Measurements from ENCODE around the gene TUBA4B. TPM values are rescaled to one million over a fixed set of nuclear protein-coding genes. Genes with fewer than 3 reads are reported as not detected.

Gene TUBA4B
- total RNA-seq, 3 donors from 2014 or later (not counting 1 experiment from before 2014, with no cell fraction given), result not detected

GRCh38 chr2:219291394-219291793 lies 38.4 kb downstream of the TUBA4B start:
- Mint-ChIP-seq H3K4me3 (no peak overlapping the region), H3K27me3 (ENCODE audit: low read depth in 2 of 2) (peaks cover 0 to under 1% of the 10 kb centered on the region in 2 donors), H3K27ac (peak overlapping the region in 1 of 2 donors; percentile 31), H3K4me1 (peaks cover 6 to 17% of the 10 kb centered on the region in 2 donors), H3K36me3 (no peaks in the 10 kb centered on the region), H3K9me3 (no peaks in the 10 kb centered on the region)
- intact Hi-C loops (cut with micrococcal nuclease), result no loop called here
- H3K4me3 ChIP-seq (ENCODE audit: low read length), result no peak overlapping the region
- H3K36me3 ChIP-seq (ENCODE audit: control insufficient read depth, insufficient read depth, low read length), result peaks cover 5% of the 10 kb centered on the region
- no peaks in the 10 kb centered on the region for H3K9me3 ChIP-seq (ENCODE audit: control insufficient read depth, insufficient read depth, low read length)
- peaks cover 10% of the 10 kb centered on the region for H3K4me1 ChIP-seq (ENCODE audit: control insufficient read depth, insufficient read depth, low read length)
- no peaks in the 10 kb centered on the region for H3K27me3 ChIP-seq (ENCODE audit: control insufficient read depth, insufficient read depth, low read length)
- ATAC-seq (no peak), DNase-seq (no peak)
- H3K27ac ChIP-seq (ENCODE audit: low read length), result no peak overlapping the region
- TF ChIP-seq, protein P1, sequence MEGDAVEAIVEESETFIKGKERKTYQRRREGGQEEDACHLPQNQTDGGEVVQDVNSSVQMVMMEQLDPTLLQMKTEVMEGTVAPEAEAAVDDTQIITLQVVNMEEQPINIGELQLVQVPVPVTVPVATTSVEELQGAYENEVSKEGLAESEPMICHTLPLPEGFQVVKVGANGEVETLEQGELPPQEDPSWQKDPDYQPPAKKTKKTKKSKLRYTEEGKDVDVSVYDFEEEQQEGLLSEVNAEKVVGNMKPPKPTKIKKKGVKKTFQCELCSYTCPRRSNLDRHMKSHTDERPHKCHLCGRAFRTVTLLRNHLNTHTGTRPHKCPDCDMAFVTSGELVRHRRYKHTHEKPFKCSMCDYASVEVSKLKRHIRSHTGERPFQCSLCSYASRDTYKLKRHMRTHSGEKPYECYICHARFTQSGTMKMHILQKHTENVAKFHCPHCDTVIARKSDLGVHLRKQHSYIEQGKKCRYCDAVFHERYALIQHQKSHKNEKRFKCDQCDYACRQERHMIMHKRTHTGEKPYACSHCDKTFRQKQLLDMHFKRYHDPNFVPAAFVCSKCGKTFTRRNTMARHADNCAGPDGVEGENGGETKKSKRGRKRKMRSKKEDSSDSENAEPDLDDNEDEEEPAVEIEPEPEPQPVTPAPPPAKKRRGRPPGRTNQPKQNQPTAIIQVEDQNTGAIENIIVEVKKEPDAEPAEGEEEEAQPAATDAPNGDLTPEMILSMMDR (IDR thresholded peaks at IDR 0.05), result no peak
- WGBS (ENCODE audit: insufficient coverage), result 100% methylated on average over 2 of the region's 7 CpGs

DNA sequence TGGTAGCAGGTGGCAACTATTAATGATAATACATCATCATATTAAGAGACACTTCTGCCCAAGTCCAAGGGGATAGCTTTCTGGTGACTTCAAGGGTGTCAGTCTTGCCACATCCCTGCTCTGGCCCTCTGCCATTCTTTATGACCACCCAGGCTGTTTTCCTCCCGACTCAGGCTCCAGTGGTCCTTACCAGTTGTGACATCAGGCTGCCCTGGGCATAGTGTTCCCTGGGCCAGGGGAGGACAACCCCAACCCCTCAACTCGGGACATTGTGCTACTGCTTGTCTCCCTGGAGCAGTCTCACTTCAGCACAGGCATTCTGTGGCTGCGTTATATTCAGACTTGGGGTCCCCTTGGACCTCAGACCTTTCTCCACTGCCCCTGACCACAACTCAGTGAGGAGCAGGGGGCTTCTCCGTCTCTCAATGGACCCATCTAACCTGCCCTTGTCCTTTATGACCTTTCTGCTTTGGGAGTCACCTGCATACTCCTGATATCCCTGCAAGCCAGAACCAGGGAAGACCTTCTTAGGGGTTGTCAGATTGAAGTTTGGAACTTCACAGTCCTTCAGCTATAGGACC lies 39.0 kb downstream of the TUBA4B start:
- Mint-ChIP-seq H3K9me3 (no peaks in the 10 kb centered on the region), H3K27ac (no peak overlapping the region), H3K4me3 (no peak overlapping the region), H3K36me3 (no peaks in the 10 kb centered on the region), H3K27me3 (ENCODE audit: low read depth in 2 of 2) (peaks cover 0 to 2% of the 10 kb centered on the region in 2 donors), H3K4me1 (peaks cover 6 to 17% of the 10 kb centered on the region in 2 donors)
- Histone ChIP-seq H3K27ac (ENCODE audit: low read length) (no peak overlapping the region), H3K4me3 (ENCODE audit: low read length) (no peak overlapping the region), H3K36me3 (ENCODE audit: control insufficient read depth, insufficient read depth, low read length) (no peaks in the 10 kb centered on the region), H3K27me3 (ENCODE audit: control insufficient read depth, insufficient read depth, low read length) (no peaks in the 10 kb centered on the region), H3K4me1 (ENCODE audit: control insufficient read depth, insufficient read depth, low read length) (peaks cover 10% of the 10 kb centered on the region), H3K9me3 (ENCODE audit: control insufficient read depth, insufficient read depth, low read length) (no peaks in the 10 kb centered on the region)
- TF ChIP-seq, protein P1 (IDR thresholded peaks at IDR 0.05), result no peak
- intact Hi-C loops (cut with micrococcal nuclease), result no loop called here
- no peak for ATAC-seq
- DNase-seq, result no peak
- WGBS (ENCODE audit: insufficient coverage), result 83% methylated on average over 4 of the region's 4 CpGs

DNA sequence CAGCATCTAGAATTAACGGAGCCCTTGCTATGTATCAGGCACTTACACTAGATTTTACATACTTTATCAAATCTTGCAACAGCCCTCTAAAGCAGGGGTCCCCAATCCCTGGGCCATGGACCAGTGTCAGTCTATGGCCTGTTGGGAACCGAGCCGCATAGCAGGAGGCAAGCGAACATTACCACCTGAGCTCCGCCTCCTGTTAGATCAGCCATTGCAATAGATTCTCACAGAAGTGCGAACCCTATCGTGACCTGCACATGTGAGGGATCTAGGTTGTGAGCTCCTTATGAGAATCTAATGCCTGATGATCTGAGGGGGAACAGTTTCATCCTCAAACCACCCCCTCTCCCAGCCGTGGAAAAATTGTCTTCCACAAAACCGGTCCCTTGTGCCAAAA lies 39.6 kb downstream of the TUBA4B start:
- Histone ChIP-seq H3K4me1 (ENCODE audit: control insufficient read depth, insufficient read depth, low read length) (peaks cover 10% of the 10 kb centered on the region), H3K9me3 (ENCODE audit: control insufficient read depth, insufficient read depth, low read length) (no peaks in the 10 kb centered on the region), H3K4me3 (ENCODE audit: low read length) (no peak overlapping the region), H3K36me3 (ENCODE audit: control insufficient read depth, insufficient read depth, low read length) (no peaks in the 10 kb centered on the region), H3K27me3 (ENCODE audit: control insufficient read depth, insufficient read depth, low read length) (no peaks in the 10 kb centered on the region), H3K27ac (ENCODE audit: low read length) (no peak overlapping the region)
- no peak for DNase-seq
- intact Hi-C loops (cut with micrococcal nuclease), result no loop called here
- no peak overlapping the region for H3K4me3 Mint-ChIP-seq
- H3K27me3 Mint-ChIP-seq (ENCODE audit: low read depth in 2 of 2), result peaks cover 0 to 2% of the 10 kb centered on the region in 2 donors
- no peaks in the 10 kb centered on the region for H3K36me3 Mint-ChIP-seq
- ATAC-seq, result no peak
- WGBS (ENCODE audit: insufficient coverage), result 95% methylated on average over 8 of the region's 9 CpGs
- no peaks in the 10 kb centered on the region for H3K9me3 Mint-ChIP-seq
- H3K4me1 Mint-ChIP-seq, result peaks cover 6 to 17% of the 10 kb centered on the region in 2 donors
- TF ChIP-seq, protein P1 (IDR thresholded peaks at IDR 0.05), result no peak
- no peak overlapping the region for H3K27ac Mint-ChIP-seq

DNA sequence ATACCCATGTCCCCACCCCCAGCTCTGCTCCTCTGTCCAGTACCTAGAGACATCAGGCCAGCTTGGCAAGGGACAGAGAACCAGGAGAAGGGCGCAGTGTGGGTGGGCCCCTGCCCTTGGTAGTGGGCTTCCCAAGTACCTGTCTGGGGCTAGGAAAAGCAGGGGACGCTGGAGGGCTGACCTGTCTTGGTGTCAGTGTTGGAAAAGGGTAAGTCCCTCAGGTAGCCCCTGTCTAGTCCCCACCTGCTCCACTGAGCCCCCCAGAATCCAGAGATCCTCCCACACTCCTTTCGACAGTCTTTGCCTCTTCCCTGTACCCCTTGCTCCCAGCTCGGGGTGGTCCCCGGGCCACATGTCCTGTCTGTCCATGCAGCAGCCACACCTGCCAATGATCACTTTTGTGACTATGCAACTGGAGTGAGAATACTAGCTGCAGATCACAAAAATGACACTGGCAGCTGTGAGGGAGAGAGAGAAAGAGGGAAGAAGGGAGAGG lies 40.7 kb downstream of the TUBA4B start:
- peak overlapping the region; percentile 78 to 80 for H3K27ac Mint-ChIP-seq
- H3K36me3 ChIP-seq (ENCODE audit: control insufficient read depth, insufficient read depth, low read length), result no peaks in the 10 kb centered on the region
- H3K27me3 ChIP-seq (ENCODE audit: control insufficient read depth, insufficient read depth, low read length), result no peaks in the 10 kb centered on the region
- no peak overlapping the region for H3K27ac ChIP-seq (ENCODE audit: low read length)
- peak in 1 of 2 donors; percentile 13 for DNase-seq
- H3K4me1 ChIP-seq (ENCODE audit: control insufficient read depth, insufficient read depth, low read length), result peaks cover 11% of the 10 kb centered on the region
- WGBS (ENCODE audit: insufficient coverage), result 91% methylated on average over 5 of the region's 5 CpGs
- H3K9me3 Mint-ChIP-seq, result no peaks in the 10 kb centered on the region
- H3K27me3 Mint-ChIP-seq (ENCODE audit: low read depth in 2 of 2), result peaks cover 0 to 2% of the 10 kb centered on the region in 2 donors
- H3K9me3 ChIP-seq (ENCODE audit: control insufficient read depth, insufficient read depth, low read length), result no peaks in the 10 kb centered on the region
- no peak for ATAC-seq
- H3K4me1 Mint-ChIP-seq, result peaks cover 6 to 17% of the 10 kb centered on the region in 2 donors
- H3K4me3 Mint-ChIP-seq, result peak overlapping the region; percentile 73
- intact Hi-C loops (cut with micrococcal nuclease), result no loop called here
- no peaks in the 10 kb centered on the region for H3K36me3 Mint-ChIP-seq
- TF ChIP-seq, protein P1 (IDR thresholded peaks at IDR 0.05), result no peak
- H3K4me3 ChIP-seq (ENCODE audit: low read length), result no peak overlapping the region
